Measurements from ENCODE around the gene TAS2R9. TPM values are rescaled to one million over a fixed set of nuclear protein-coding genes. Genes with fewer than 3 reads are reported as not detected.

The TAS2R9 gene
- total RNA-seq, 1 experiment from 2014 or later, result not detected

DNA sequence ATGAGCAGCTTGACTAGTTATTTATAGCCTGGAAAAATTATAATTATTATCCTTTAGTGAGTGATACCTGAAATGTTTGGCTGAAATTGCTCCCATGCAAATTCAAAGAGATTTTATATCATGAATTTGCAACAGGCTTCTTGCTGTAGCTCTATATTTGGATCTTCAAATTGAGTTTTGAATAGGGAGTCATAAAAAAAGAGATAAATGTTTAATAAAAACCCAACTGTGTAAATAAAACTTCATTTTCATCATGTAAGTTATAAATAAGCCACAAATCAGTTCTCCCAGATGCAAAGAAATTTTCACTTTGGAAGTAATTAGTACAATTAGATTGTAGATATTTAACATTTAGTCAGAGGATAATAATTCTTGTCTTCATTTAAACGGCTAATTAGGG, 2.8 kb downstream of the TAS2R9 start, which contains the start of gene TAS2R8:
Gene TAS2R8, minus strand, starts transcription at position 101 of the 400 bp plus-strand sequence. CDS start 306 bp downstream, outside the sequence.
- no CpG with 5 or more reads among the region's 1 CpG for WGBS (ENCODE audit: extremely low coverage, insufficient read length, low lambda C conversion rate)
- H3K56ac ChIP-seq (ENCODE audit: insufficient read length, low read depth, low read length), result no peak within 1 kb of the TSS
- Mint-ChIP-seq H3K27ac (no peak within 1 kb of the TSS), H3K27me3 (ENCODE audit: low read depth) (no peaks in the 10 kb centered on the region), H3K36me3 (ENCODE audit: insufficient read depth in 1 of 3, low read depth in 3 of 3) (no peaks in the 10 kb centered on the region), H3K9me3 (no peaks in the 10 kb centered on the region), H3K4me3 (no peak within 1 kb of the TSS), H3K4me1 (peaks cover 16 to 24% of the 10 kb centered on the region in 2 experiments)
- H2BK15ac ChIP-seq (ENCODE audit: low read depth, low read length), result no peak within 1 kb of the TSS
- H3K79me1 ChIP-seq (ENCODE audit: insufficient read depth, low read depth, low read length, poor library complexity, severe bottlenecking), result no peaks in the 10 kb centered on the region
- H3K27ac ChIP-seq (ENCODE audit: insufficient read length, low read depth, low read length), result no peak within 1 kb of the TSS
- no peaks in the 10 kb centered on the region for H3K23me2 ChIP-seq (ENCODE audit: insufficient read length, low read depth, low read length, poor library complexity, severe bottlenecking)
- no peak within 1 kb of the TSS for H4K5ac ChIP-seq (ENCODE audit: insufficient read length, low read depth, low read length)
- no peak within 1 kb of the TSS for H3K4me2 ChIP-seq (ENCODE audit: insufficient read depth, insufficient read length, low read length)
- no peak within 1 kb of the TSS for H2BK5ac ChIP-seq (ENCODE audit: insufficient read length, low read length)
- no peak within 1 kb of the TSS for H4K91ac ChIP-seq (ENCODE audit: insufficient read length, low read depth, low read length)
- no peak within 1 kb of the TSS for H3K4ac ChIP-seq (ENCODE audit: low read depth, low read length)
- DNase-seq, result no peak
- no peak for TF ChIP-seq CTCF (conservative IDR thresholded peaks at IDR 0.05)
- no peak within 1 kb of the TSS for H4K8ac ChIP-seq (replicated peaks; ENCODE audit: insufficient read length, low read depth, low read length)
- no peak within 1 kb of the TSS for H2AK5ac ChIP-seq (ENCODE audit: insufficient read length, low read length)
- no peak within 1 kb of the TSS for H3K9ac ChIP-seq (ENCODE audit: extremely low read depth, insufficient read length, low read length)
- no peak within 1 kb of the TSS for H2BK12ac ChIP-seq (ENCODE audit: insufficient read length, low read depth, low read length)
- H3K9me3 ChIP-seq (ENCODE audit: control insufficient read depth, low read depth, low read length), result no peaks in the 10 kb centered on the region
- no peaks in the 10 kb centered on the region for H4K20me1 ChIP-seq (ENCODE audit: control insufficient read depth, insufficient read depth, insufficient read length)
- H2BK20ac ChIP-seq (ENCODE audit: low read depth, low read length, poor library complexity, severe bottlenecking), result no peak within 1 kb of the TSS
- H3K18ac ChIP-seq (ENCODE audit: insufficient read length, low read depth, low read length), result no peak within 1 kb of the TSS
- H2AFZ ChIP-seq (ENCODE audit: low read length), result no peak within 1 kb of the TSS
- no peak within 1 kb of the TSS for H2BK120ac ChIP-seq (ENCODE audit: low read depth, low read length, poor library complexity, severe bottlenecking)
- H3K27me3 ChIP-seq (ENCODE audit: insufficient read depth, low read length), result no peaks in the 10 kb centered on the region
- no peak within 1 kb of the TSS for H3T11ph ChIP-seq (ENCODE audit: low read length)
- no peak within 1 kb of the TSS for H3K23ac ChIP-seq (ENCODE audit: insufficient read length, low read depth, low read length)
- H3K79me2 ChIP-seq (ENCODE audit: insufficient read depth, low read length), result no peaks in the 10 kb centered on the region
- no peak within 1 kb of the TSS for H3K14ac ChIP-seq (ENCODE audit: insufficient read depth, low read length)
- H3K4me1 ChIP-seq (ENCODE audit: insufficient read depth, low read length), result no peaks in the 10 kb centered on the region

Measured in H9 (cell line).